HG03565 (cell line): ENCODE data around the gene WDFY2.
"Not testable (repeated sequence)": the region's sequence is repeated elsewhere in the genome, so short reads cannot be mapped to it uniquely, and the experiment has no call there.

Experiments used
- ATAC-seq: cut with Tn5 transposase; IDR thresholded peaks from one replicate; pipeline ENCODE4 v1.9.1; 2021; ENCODE audit warnings: mild to moderate bottlenecking, moderate library complexity; ENCODE audit not compliant: unreplicated experiment

Gene WDFY2

GRCh38 chr13:51628059-51628852 lies 44.0 kb downstream of the WDFY2 start:
- ATAC-seq: no peak

GRCh38 chr13:51629491-51630287 lies 45.4 kb downstream of the WDFY2 start:
- ATAC-seq: no peak

GRCh38 chr13:51630288-51630615 lies 46.0 kb downstream of the WDFY2 start:
- ATAC-seq: no peak

GRCh38 chr13:51632591-51633362 lies 48.5 kb downstream of the WDFY2 start:
- no peak for ATAC-seq

GRCh38 chr13:51635137-51635878 lies 51.0 kb downstream of the WDFY2 start:
- ATAC-seq: no peak

DNA sequence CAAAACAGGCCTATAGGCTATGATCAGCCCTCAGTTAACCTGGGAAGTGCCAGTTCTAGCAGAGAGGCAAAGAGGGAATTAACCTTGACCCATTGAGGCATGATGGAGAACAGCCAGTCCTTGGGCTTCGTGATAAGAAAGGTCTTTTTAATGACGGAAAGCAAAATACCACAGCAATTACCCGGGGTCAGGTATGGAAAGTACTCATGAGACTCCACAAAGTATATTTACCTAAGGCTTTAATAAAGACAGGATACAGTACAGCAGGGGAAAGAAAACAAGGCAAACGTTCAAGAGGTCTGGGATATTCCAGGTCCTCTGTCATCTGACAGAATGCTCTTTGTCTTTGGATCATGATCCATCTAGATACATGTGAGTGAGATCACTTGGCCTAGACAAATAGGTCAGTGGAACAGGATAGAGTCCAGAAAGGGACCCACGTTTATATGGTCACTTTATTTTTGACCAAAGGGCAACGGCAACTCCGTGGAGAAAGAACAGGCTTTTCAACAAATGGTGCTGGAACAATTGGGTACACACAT lies 52.2 kb downstream of the WDFY2 start:
- no peak for ATAC-seq

GRCh38 chr13:51637852-51638215 lies 53.6 kb downstream of the WDFY2 start:
- ATAC-seq: no peak

DNA sequence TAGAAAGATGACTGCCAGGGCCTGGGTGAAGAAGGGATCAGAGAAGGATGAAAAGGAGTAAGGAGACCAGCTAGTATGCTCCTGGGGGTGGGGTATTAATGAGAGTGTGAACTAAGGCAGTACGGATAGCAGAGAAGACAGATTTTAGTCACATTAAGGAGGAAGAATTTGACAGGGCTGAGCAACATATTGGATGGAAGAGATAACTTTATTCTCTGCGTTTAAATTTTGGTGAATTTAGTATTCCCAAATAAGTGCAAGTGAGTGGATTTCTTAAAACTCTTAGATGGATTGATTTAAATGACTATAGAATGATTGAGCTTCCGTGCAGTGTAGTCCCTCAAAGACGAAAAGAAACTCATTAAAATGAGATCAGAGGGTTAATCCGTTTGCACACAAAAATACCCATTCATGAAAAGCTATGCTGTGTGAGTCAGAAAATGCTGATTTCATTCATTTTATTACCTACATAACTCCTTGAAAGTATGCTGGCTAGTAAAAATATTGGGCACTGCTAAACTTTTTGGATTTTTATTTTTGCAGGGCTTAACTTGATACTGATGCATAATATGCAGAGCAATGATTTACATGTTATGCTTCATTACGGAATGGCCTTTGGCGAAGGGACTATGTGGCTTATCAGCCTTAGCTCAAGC lies 54.1 kb downstream of the WDFY2 start:
- ATAC-seq: no peak

- no peak for ATAC-seq
Observed at GRCh38 chr13:51639171-51639570, 54.9 kb downstream of the WDFY2 start.

GRCh38 chr13:51640696-51641095 lies 56.4 kb downstream of the WDFY2 start:
- ATAC-seq: not testable (repeated sequence)

DNA sequence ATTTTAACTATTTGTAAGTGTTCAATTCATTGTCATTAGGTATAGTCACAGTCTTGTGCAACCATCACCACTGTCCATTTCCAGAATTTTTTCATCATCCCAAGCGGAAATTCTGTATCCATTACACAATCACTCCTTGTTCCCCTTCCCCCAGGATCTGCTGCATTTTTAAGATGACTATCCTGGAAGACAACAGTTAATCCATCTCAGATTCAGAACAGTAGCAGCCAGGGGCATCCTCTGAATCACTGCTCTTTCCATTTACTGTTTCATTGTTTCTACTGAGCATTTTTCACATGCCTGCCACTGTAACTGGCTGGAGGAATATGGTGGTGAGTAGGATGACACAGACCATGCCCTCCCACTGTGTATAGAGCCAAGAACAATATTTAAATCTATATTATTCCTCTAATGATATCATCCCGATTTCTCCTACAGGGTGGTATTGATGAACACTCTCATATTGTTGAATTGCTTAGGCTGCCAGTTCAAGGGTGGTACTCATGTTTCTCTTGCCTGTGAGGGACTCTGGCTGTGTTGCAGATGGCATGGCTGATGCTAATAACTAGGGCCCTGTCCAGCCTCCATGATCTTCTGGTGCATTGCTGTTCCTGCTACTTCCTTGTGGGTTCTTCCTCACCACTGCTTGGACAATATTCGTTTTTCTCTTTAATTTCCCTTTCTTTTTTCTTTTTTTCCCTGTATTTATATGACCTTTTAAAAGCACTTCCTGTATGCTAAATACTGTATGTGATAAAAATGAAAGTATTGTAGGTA lies 59.0 kb downstream of the WDFY2 start:
- no peak for ATAC-seq

DNA sequence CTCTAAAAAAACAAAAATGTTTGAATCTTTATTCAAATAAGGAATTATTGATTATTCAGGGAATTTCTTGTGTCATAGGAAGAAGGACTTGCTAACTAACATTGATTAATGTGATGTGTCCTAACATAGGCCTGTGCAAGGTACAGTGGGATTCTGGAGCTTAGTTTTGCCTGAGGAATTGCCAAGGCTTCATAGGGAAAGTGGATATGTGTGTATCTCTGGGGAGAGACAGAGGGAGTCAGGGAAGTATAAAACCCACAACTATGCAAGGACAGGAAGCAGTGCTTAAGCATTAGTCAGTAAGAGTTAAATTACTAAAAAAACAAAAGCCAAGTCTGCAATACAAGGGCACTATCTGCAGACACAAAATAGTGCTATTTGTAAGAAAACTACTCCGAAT lies 59.6 kb downstream of the WDFY2 start:
- no peak for ATAC-seq

DNA sequence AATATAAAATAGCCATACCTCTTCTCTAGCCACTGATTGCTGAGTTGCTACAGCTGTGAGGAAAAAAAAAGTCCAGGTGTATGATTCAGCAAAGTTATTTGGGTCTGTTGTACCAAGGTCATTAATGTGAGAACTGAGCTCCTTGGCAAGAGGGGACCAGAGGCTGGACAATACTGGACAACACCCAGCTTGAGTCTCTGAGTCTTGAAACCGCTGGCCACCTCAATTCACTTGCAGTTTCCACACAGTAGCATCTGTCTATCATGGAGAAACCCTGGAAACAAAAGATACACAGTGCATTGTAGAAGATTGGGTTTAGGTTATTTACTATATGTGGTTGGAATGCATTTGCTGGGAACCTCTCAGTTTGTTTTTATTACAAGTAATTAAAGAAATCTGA lies 60.4 kb downstream of the WDFY2 start:
- ATAC-seq: no peak

DNA sequence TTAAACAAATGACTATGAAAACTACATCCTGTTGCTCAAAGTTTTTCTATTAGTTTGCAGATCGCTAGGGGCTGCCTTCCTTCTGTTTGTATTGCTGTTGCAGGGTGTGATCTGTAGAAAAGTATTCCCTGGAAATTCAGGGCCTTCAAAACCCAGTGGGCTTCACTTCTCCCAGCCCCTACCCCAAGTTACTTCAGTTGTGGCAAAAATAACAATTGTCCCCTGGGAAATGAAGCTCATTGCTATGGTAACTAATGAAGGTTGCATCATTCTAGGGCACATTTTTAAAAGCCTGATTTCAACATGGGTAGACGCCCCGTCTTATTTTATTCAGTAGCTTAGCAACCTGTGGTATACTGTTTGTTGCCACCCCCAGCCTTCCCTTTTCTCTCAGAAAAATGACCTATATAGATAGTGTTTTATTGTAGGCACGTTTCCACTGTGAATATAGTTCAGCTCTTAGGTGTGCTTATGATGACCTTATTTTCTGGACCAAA lies 60.9 kb downstream of the WDFY2 start:
- ATAC-seq: no peak

DNA sequence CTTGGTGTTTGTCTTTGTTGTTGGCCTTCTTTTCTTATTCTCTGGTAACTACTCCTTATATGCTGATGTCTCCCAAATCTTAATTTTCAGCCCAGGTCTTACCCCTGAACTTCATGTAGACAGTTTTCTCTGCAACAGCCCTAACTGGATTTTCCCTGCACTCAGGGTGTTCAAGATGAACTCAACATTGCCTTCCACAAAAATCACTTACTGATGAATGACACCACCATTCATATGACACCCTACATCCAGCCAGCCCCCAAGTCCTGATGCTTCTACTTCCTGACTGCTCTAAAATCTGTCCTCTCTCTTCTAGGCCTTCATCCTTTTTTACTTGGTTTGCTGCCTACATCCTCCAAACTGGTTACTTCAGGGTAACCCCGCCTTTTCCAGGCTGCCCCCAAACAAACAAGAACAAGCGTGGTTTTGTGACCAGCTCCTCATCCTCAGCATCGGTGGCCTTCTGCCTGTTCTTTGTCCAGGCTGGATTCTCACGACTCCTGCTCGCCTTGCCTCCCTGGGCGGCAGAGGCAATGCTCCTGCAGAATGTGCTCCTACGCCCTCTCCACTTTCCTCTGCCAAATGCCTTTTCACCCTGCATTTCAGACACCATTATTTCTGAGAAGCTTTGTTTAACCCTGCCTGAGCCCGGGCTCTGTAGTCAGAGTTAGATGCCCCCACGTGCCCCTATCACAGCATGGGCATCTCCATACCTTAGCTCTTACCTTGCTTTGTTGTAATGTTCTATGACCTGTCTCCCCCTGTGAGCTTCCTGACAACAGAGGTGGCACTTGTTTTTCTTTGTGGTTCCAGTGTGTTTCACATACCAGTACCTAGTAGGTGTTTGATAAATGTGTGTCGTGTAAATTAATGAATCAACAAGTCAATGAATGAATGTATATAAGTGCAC lies 61.8 kb downstream of the WDFY2 start:
- no peak for ATAC-seq

- ATAC-seq: no peak
Observed at GRCh38 chr13:51647067-51647466, 62.8 kb downstream of the WDFY2 start.

GRCh38 chr13:51652193-51652592 lies 67.9 kb downstream of the WDFY2 start:
- ATAC-seq: not testable (repeated sequence)
